HCT116 (cell line): ENCODE results near the gene DDAH1. TPM values are rescaled to one million over a fixed set of nuclear protein-coding genes. Genes with fewer than 3 reads are reported as not detected.

Source experiments
- ATAC-seq: fragments of 200-7000 bp; cut with Tn5 transposase; 2 replicates; pipeline ENCODE4 v1.9.1; 2020; ENCODE audit warnings: mild to moderate bottlenecking, moderate library complexity
- BruUV-seq: library from RNA; stranded (reverse); fragments of 400-500 nt; replicated peaks from 2 replicates; lab custom pipeline; 2021; lab: Mats Ljungman, UMichigan
- CTCF ChIA-PET: fragments of 300-600 bp; sonication (Branson Sonifier 250); formaldehyde crosslinking; loops from one replicate; lab custom pipeline; 2021; ENCODE audit warnings: antibody characterized with exemption; lab: Charles Lee
- POLR2A ChIA-PET: fragments of 300-600, 350-600 bp; sonication (Branson Sonifier 250); formaldehyde crosslinking; loops from one replicate; lab custom pipeline; 2021; ENCODE audit warnings: antibody characterized with exemption; lab: Charles Lee
- RAD21 ChIA-PET, 2 experiments: fragments of 300-600 bp; sonication (Branson Sonifier 250); formaldehyde crosslinking; loops; one replicate each; lab custom pipeline; 2023; ENCODE audit warnings: low total read pairs in 2 of 2; ENCODE audit not compliant: uncharacterized antibody in 2 of 2, unreplicated experiment in 2 of 2, low non-redundant PET in 1 of 2; lab: Charles Lee
- DNase-seq: peaks from one replicate; pipeline ENCODE4 v3.0.0-alpha.2; 2010; ENCODE audit warnings: low read depth, low spot score
- H2AFZ ChIP-seq: fragments of 200-600 bp; shearing (Covaris generic), sonication (generic); 2 replicates; pipeline ENCODE4 v1.6.1; 2017; ENCODE audit warnings: low read depth, mixed run types, mixed read lengths, antibody characterized with exemption, low read length; ENCODE audit not compliant: poor library complexity, severe bottlenecking
- H3K27ac ChIP-seq: 2 replicates; pipeline ENCODE4 v1.5.1; 2012; ENCODE audit warnings: low read depth, low read length
- H3K27me3 ChIP-seq: fragments of 200-600 bp; sonication (generic); 2 replicates; pipeline ENCODE4 v1.6.1; 2016; ENCODE audit warnings: mixed run types, low read length, mixed read lengths; ENCODE audit not compliant: insufficient read depth
- H3K36me3 ChIP-seq, 2 experiments: fragments of 200-500 bp in 1 of 2; fragments of 200-600 bp in 1 of 2; sonication (Bioruptor generic) in 1 of 2; sonication (generic) in 1 of 2; 2 replicates each; pipeline versions ENCODE4 v1.5.1 to v1.6.1; 2014 to 2016; ENCODE audit warnings: low read length in 2 of 2, inconsistent platforms in 1 of 2, mixed read lengths in 1 of 2, mixed run types in 1 of 2; ENCODE audit not compliant: insufficient read depth in 2 of 2, control insufficient read depth in 1 of 2
- H3K4me1 ChIP-seq, 2 experiments: fragments of 200-600 bp in 1 of 2; sonication (generic) in 1 of 2; 2 replicates each; pipeline versions ENCODE4 v1.5.1 to v1.6.1; 2012 to 2017; ENCODE audit warnings: low read length in 2 of 2, inconsistent platforms in 1 of 2, mild to moderate bottlenecking in 1 of 2, mixed read lengths in 1 of 2, mixed run types in 1 of 2, moderate library complexity in 1 of 2; ENCODE audit not compliant: insufficient read depth in 2 of 2, control insufficient read depth in 1 of 2
- H3K4me2 ChIP-seq: fragments of 200-600 bp; sonication (generic); 2 replicates; pipeline ENCODE4 v1.6.1; 2017; ENCODE audit warnings: mixed run types, low read length, mixed read lengths
- H3K4me3 ChIP-seq, 2 experiments: fragments of 200-600 bp in 1 of 2; sonication (generic) in 1 of 2; replicated peaks in 1 of 2; 2 replicates each; pipeline ENCODE4 v1.5.1; 2011 to 2016; ENCODE audit warnings: low read length in 2 of 2, control low read depth in 1 of 2, low read depth in 1 of 2, mild to moderate bottlenecking in 1 of 2, mixed read lengths in 1 of 2, mixed run types in 1 of 2
- H3K79me2 ChIP-seq: fragments of 200-600 bp; sonication (generic); 2 replicates; pipeline ENCODE4 v1.6.1; 2017; ENCODE audit warnings: mild to moderate bottlenecking, mixed run types, low read length, moderate library complexity, mixed read lengths; ENCODE audit not compliant: insufficient read depth
- H3K9ac ChIP-seq: fragments of 200-600 bp; sonication (generic); 2 replicates; pipeline ENCODE4 v1.6.1; 2016; ENCODE audit warnings: low read length, mixed read lengths
- H3K9me2 ChIP-seq: fragments of 200-600 bp; sonication (generic), shearing (Covaris generic); 2 replicates; pipeline ENCODE4 v1.6.1; 2017; ENCODE audit warnings: mixed run types, mild to moderate bottlenecking, moderate library complexity; ENCODE audit not compliant: insufficient read depth
- H3K9me3 ChIP-seq, 2 experiments: fragments of 200-500 bp in 1 of 2; fragments of 200-600 bp in 1 of 2; sonication (Bioruptor generic) in 1 of 2; sonication (generic) in 1 of 2; 2 replicates each; pipeline ENCODE4 v1.6.1; 2014 to 2017; ENCODE audit warnings: low read length in 2 of 2, mixed read lengths in 2 of 2, inconsistent platforms in 1 of 2, low read depth in 1 of 2, mild to moderate bottlenecking in 1 of 2, mixed run types in 1 of 2, moderate library complexity in 1 of 2; ENCODE audit not compliant: control insufficient read depth in 1 of 2, insufficient read depth in 1 of 2
- H4K20me1 ChIP-seq: fragments of 200-600 bp; sonication (generic), shearing (Covaris generic); 2 replicates; pipeline ENCODE4 v1.6.1; 2017; ENCODE audit warnings: mixed run types, mild to moderate bottlenecking, moderate library complexity; ENCODE audit not compliant: insufficient read depth
- CBX3 ChIP-seq: IDR thresholded peaks from 2 replicates; pipeline ENCODE4 v1.6.1; 2012; ENCODE audit warnings: low read depth
- CEBPB ChIP-seq: IDR thresholded peaks from 2 replicates; pipeline ENCODE4 v1.6.1; 2012; ENCODE audit warnings: low read depth
- JUND ChIP-seq: IDR thresholded peaks from 2 replicates; pipeline ENCODE4 v1.6.1; 2012
- POLR2AphosphoS5 ChIP-seq: IDR thresholded peaks from 2 replicates; pipeline ENCODE4 v1.6.1; 2011; ENCODE audit warnings: mild to moderate bottlenecking, low read depth, low read length, moderate library complexity
- RAD21 ChIP-seq: IDR thresholded peaks from 2 replicates; pipeline ENCODE4 v1.6.1; 2012; ENCODE audit warnings: low read depth, mild to moderate bottlenecking
- SIN3A ChIP-seq: IDR thresholded peaks from 2 replicates; pipeline ENCODE4 v1.6.1; 2012; ENCODE audit warnings: low read depth
- SRF ChIP-seq: IDR thresholded peaks from 2 replicates; pipeline ENCODE4 v1.6.1; 2012; ENCODE audit warnings: low read depth
- YY1 ChIP-seq: IDR thresholded peaks from 2 replicates; pipeline ENCODE4 v1.6.1; 2011; ENCODE audit warnings: low read length, low read depth, moderate library complexity, mild to moderate bottlenecking; ENCODE audit not compliant: insufficient replicate concordance; ENCODE audit errors: extremely low read depth
- intact Hi-C: fragments of 100-400 bp; cut with micrococcal nuclease; formaldehyde crosslinking; loops from 2 replicates; pipeline ENCODE4 v1.10.0; 2022
- total RNA-seq: library from RNA; stranded (reverse); gene quantifications from one replicate; pipeline ENCODE4 v1.2.1, GENCODE V29; 2021; ENCODE audit not compliant: unreplicated experiment
- TF ChIP-seq, protein P1 (sequence below): IDR thresholded peaks from 2 replicates; pipeline ENCODE4 v1.6.1; 2012
- TF ChIP-seq, protein P2 (sequence below): IDR thresholded peaks from 2 replicates; pipeline ENCODE4 v1.6.1; 2012; ENCODE audit warnings: low read depth

DDAH1 gene
- total RNA-seq, 1 experiment from 2014 or later = 16.6 TPM

DNA sequence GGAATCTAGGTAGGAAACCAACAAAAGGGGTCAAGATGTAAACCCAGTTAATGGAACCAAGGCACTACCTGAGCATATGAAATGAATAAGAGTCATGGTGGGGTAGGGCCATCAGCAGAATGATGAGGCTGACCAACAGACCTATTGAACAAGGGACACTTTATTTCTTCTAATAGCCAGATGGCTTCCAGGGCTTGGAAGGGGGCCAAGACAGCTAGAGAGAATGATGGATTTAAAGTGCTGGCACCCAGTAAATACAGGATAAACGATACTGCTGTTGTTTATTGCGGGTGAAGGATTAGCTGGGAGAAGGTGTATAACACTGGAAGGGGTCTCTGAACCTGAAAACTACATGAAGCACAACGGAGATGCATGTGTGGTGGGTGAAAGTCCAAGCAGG, 15.6 kb downstream of the DDAH1 start:
- Histone ChIP-seq H2AFZ (no peak overlapping the region), H3K36me3 (no peaks in the 10 kb centered on the region), H3K27me3 (no peaks in the 10 kb centered on the region), H3K9me3 (no peaks in the 10 kb centered on the region), H4K20me1 (no peaks in the 10 kb centered on the region), H3K4me1 (peaks cover 19 to 32% of the 10 kb centered on the region in 2 experiments), H3K9me2 (no peaks in the 10 kb centered on the region), H3K4me3 (no peak overlapping the region), H3K79me2 (0 out of 2 replicates have a peak, but pooled peaks cover 1% of the 10 kb centered on the region), H3K4me2 (no peak overlapping the region), H3K9ac (no peak overlapping the region), H3K27ac (no peak overlapping the region)
- intact Hi-C loops = no loop called here
- ChIA-PET CTCF (no interaction called here), POLR2A (no interaction called here), RAD21 (no interaction called here)
- no TSS peak for BruUV-seq
- no peak for ATAC-seq
- no peak for TF ChIP-seq JUND
- TF ChIP-seq, protein P1, sequence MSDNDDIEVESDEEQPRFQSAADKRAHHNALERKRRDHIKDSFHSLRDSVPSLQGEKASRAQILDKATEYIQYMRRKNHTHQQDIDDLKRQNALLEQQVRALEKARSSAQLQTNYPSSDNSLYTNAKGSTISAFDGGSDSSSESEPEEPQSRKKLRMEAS = no peak
- TF ChIP-seq POLR2AphosphoS5 = no peak
- TF ChIP-seq CEBPB = no peak
- no peak for TF ChIP-seq CBX3
- no peak for TF ChIP-seq SRF
- no peak for TF ChIP-seq RAD21
- TF ChIP-seq, protein P2, sequence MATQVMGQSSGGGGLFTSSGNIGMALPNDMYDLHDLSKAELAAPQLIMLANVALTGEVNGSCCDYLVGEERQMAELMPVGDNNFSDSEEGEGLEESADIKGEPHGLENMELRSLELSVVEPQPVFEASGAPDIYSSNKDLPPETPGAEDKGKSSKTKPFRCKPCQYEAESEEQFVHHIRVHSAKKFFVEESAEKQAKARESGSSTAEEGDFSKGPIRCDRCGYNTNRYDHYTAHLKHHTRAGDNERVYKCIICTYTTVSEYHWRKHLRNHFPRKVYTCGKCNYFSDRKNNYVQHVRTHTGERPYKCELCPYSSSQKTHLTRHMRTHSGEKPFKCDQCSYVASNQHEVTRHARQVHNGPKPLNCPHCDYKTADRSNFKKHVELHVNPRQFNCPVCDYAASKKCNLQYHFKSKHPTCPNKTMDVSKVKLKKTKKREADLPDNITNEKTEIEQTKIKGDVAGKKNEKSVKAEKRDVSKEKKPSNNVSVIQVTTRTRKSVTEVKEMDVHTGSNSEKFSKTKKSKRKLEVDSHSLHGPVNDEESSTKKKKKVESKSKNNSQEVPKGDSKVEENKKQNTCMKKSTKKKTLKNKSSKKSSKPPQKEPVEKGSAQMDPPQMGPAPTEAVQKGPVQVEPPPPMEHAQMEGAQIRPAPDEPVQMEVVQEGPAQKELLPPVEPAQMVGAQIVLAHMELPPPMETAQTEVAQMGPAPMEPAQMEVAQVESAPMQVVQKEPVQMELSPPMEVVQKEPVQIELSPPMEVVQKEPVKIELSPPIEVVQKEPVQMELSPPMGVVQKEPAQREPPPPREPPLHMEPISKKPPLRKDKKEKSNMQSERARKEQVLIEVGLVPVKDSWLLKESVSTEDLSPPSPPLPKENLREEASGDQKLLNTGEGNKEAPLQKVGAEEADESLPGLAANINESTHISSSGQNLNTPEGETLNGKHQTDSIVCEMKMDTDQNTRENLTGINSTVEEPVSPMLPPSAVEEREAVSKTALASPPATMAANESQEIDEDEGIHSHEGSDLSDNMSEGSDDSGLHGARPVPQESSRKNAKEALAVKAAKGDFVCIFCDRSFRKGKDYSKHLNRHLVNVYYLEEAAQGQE = no peak
- no peak for TF ChIP-seq SIN3A
- no peak for TF ChIP-seq YY1
- TF ChIP-seq, all 23 proteins: peak for 0
- DNase-seq = no peak
